GM23338 (cell line): Measurements from ENCODE around the gene RTN3. TPM values are rescaled to one million over a fixed set of nuclear protein-coding genes. Genes with fewer than 3 reads are reported as not detected.

Experiments
- ATAC-seq: fragments of 200-7000 bp; cut with Tn5 transposase; 3 replicates; pipeline ENCODE4 v1.9.1; 2020
- DNase-seq: peaks from one replicate; pipeline ENCODE4 v3.0.0-alpha.2; 2015; ENCODE audit warnings: low spot score
- H2AFZ ChIP-seq: fragments of 200-600 bp; sonication (generic); 2 replicates; pipeline ENCODE4 v1.8.0; 2016; ENCODE audit warnings: antibody characterized with exemption, mild to moderate bottlenecking, moderate library complexity
- H3F3A ChIP-seq: fragments of 200-600 bp; sonication (generic); replicated peaks from 2 replicates; pipeline ENCODE4 v1.8.0; 2017; ENCODE audit warnings: antibody characterized with exemption, mixed run types, low read depth
- H3K27ac ChIP-seq: fragments of 200-600 bp; sonication (generic); 2 replicates; pipeline ENCODE4 v1.6.1; 2016; ENCODE audit warnings: low read depth
- H3K27me3 ChIP-seq: fragments of 200-600 bp; sonication (generic); 2 replicates; pipeline ENCODE4 v1.8.0; 2016; ENCODE audit warnings: mild to moderate bottlenecking, mixed run types, moderate library complexity; ENCODE audit not compliant: insufficient read depth
- H3K36me3 ChIP-seq: fragments of 200-600 bp; sonication (generic); 2 replicates; pipeline ENCODE4 v1.8.0; 2016; ENCODE audit warnings: mild to moderate bottlenecking; ENCODE audit not compliant: insufficient read depth
- H3K4me1 ChIP-seq: fragments of 200-600 bp; sonication (generic); 2 replicates; pipeline ENCODE4 v1.8.0; 2016; ENCODE audit warnings: mild to moderate bottlenecking, moderate library complexity; ENCODE audit not compliant: insufficient read depth
- H3K4me2 ChIP-seq: fragments of 200-600 bp; sonication (generic); 2 replicates; pipeline ENCODE4 v1.7.1; 2017; ENCODE audit warnings: mixed run types
- H3K4me3 ChIP-seq: fragments of 200-600 bp; sonication (generic); 2 replicates; pipeline ENCODE4 v1.6.1; 2016; ENCODE audit warnings: mixed run types
- H3K79me2 ChIP-seq: fragments of 200-600 bp; sonication (generic); replicated peaks from 2 replicates; pipeline ENCODE4 v1.8.0; 2017; ENCODE audit warnings: mild to moderate bottlenecking; ENCODE audit not compliant: insufficient read depth
- H3K9me2 ChIP-seq: fragments of 200-600 bp; sonication (generic); 2 replicates; pipeline ENCODE4 v1.8.0; 2017; ENCODE audit not compliant: insufficient read depth
- H4K20me1 ChIP-seq: fragments of 200-600 bp; sonication (generic); replicated peaks from 2 replicates; pipeline ENCODE4 v1.8.0; 2017; ENCODE audit warnings: mild to moderate bottlenecking; ENCODE audit not compliant: insufficient read depth
- H3K27ac Mint-ChIP-seq: 2 replicates; pipeline ENCODE4 v1.8.0; 2020; ENCODE audit warnings: inconsistent platforms, mild to moderate bottlenecking, moderate library complexity, mixed read lengths
- H3K27me3 Mint-ChIP-seq: 3 replicates; pipeline ENCODE4 v1.8.0; 2022; ENCODE audit warnings: low read depth, mild to moderate bottlenecking, moderate library complexity, mixed read lengths, inconsistent platforms; ENCODE audit not compliant: insufficient read depth, poor library complexity
- H3K36me3 Mint-ChIP-seq: 3 replicates; pipeline ENCODE4 v1.8.0; 2021; ENCODE audit warnings: low read depth, mild to moderate bottlenecking, inconsistent platforms, moderate library complexity, mixed read lengths
- H3K4me1 Mint-ChIP-seq: 3 replicates; pipeline ENCODE4 v1.8.0; 2020; ENCODE audit warnings: mild to moderate bottlenecking, inconsistent platforms, mixed read lengths
- H3K4me3 Mint-ChIP-seq: 3 replicates; pipeline ENCODE4 v1.8.0; 2021; ENCODE audit warnings: moderate library complexity, mild to moderate bottlenecking, inconsistent platforms, mixed read lengths
- H3K9me3 Mint-ChIP-seq: 3 replicates; pipeline ENCODE4 v1.8.0; 2020; ENCODE audit warnings: moderate library complexity, mild to moderate bottlenecking, inconsistent platforms, mixed read lengths
- CREB1 ChIP-seq: fragments of 250-450 bp; sonication (Bioruptor Pico); IDR thresholded peaks from 2 replicates; pipeline ENCODE4 v1.5.0; 2020; ENCODE audit warnings: low read depth, mild to moderate bottlenecking, moderate library complexity
- EZH2 ChIP-seq: fragments of 200-600 bp; sonication (generic); IDR thresholded peaks from one replicate; pipeline ENCODE4 v1.8.0; 2017; ENCODE audit warnings: antibody characterized with exemption, mild to moderate bottlenecking, low read depth; ENCODE audit not compliant: unreplicated experiment
- EZH2phosphoT487 ChIP-seq: fragments of 200-600 bp; sonication (generic); IDR thresholded peaks from one replicate; pipeline ENCODE4 v1.8.1; 2018; ENCODE audit warnings: antibody characterized with exemption; ENCODE audit not compliant: unreplicated experiment
- JUNB ChIP-seq: IDR thresholded peaks from one replicate; pipeline ENCODE4 v1.6.1; 2016; ENCODE audit warnings: antibody characterized with exemption; ENCODE audit not compliant: unreplicated experiment
- NANOG ChIP-seq: IDR thresholded peaks from 2 replicates; pipeline ENCODE4 v1.6.1; 2016; ENCODE audit warnings: antibody characterized with exemption, borderline replicate concordance
- ZNF114 ChIP-seq: fragments of 250-450 bp; sonication (Bioruptor Pico); IDR thresholded peaks from 2 replicates; pipeline ENCODE4 v1.5.0; 2020; ENCODE audit warnings: mild to moderate bottlenecking, moderate library complexity
- ZNF331 ChIP-seq: fragments of 250-450 bp; sonication (Bioruptor Pico); IDR thresholded peaks from 2 replicates; pipeline ENCODE4 v1.5.0; 2020; ENCODE audit warnings: low read depth, mild to moderate bottlenecking, moderate library complexity
- polyA plus RNA-seq: library from polyadenylated mRNA; unstranded; fragments of >200 nt; fragmentation: Nextera tagmentation; extraction: Ambion mirVana; gene quantifications from 2 replicates; pipeline ENCODE4 v1.2.1, GENCODE V29; 2016
- total RNA-seq: library from RNA; depleted of rRNA; stranded (reverse); fragments of >200 nt; shearing (Covaris generic); gene quantifications from 2 replicates; pipeline ENCODE4 v1.2.3, GENCODE V29; 2014
- TF ChIP-seq, protein P1 (sequence below): IDR thresholded peaks from one replicate; pipeline ENCODE4 v1.6.1; 2018; ENCODE audit warnings: antibody characterized with exemption; ENCODE audit not compliant: unreplicated experiment
- TF ChIP-seq, protein P2 (sequence below): IDR thresholded peaks from 2 replicates; pipeline ENCODE4 v1.6.1; 2016; ENCODE audit warnings: antibody characterized with exemption
- TF ChIP-seq, protein P3 (sequence below): fragments of 250-450 bp; sonication (Bioruptor Pico); IDR thresholded peaks from 2 replicates; pipeline ENCODE4 v1.5.0; 2020; ENCODE audit warnings: mild to moderate bottlenecking, moderate library complexity
- TF ChIP-seq, protein P4 (sequence below), 2 experiments: fragments of 200-600 bp in 1 of 2; sonication (generic) in 1 of 2; conservative IDR thresholded peaks; 2 replicates each; pipeline versions ENCODE4 v1.5.1 to v1.6.1; 2016 to 2017; ENCODE audit warnings: antibody characterized with exemption in 2 of 2, low read depth in 2 of 2, mild to moderate bottlenecking in 2 of 2, moderate library complexity in 1 of 2

RTN3 gene
- total and polyA plus RNA-seq, 2 experiments from 2014 or later, result 138 to 162 TPM

DNA sequence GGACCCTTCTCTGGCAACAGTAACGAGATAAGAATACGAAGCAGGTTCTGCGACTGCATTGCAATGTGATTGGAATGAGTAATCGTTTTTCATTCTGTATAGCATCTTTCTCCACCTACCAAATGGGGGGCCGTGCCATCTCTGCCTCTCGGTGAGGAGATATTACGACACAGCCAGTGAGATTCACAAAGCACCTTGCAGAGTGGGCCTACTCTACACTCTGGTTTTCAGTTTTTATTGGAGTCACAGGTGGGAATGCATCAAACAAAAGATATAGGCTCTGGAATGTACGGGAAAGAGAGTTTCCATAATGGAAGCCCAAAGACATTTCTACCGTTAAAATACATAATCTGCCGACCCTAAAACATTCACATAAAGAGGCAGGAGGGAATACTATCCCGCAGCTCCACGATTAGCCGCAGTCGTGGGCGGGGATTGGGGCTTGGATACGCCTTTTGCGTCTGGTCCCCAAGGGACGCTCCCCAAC, 423 bp upstream of the RTN3 start:
- Histone ChIP-seq H3F3A (0 out of 2 replicates have a peak, but pooled peaks cover 3% of the 10 kb centered on the region), H3K4me2 (peak overlapping the region; percentile 79), H3K27me3 (no peaks in the 10 kb centered on the region), H3K36me3 (no peaks in the 10 kb centered on the region), H3K4me3 (peak overlapping the region; percentile 82), H3K27ac (peak overlapping the region; percentile 43; the same call in 1 of the 2 replicates), H3K79me2 (peaks cover 44% of the 10 kb centered on the region), H3K9me2 (no peaks in the 10 kb centered on the region), H3K4me1 (peaks cover 18% of the 10 kb centered on the region), H2AFZ (peak overlapping the region; percentile 83), H4K20me1 (peaks cover 20% of the 10 kb centered on the region)
- no peak for TF ChIP-seq EZH2
- TF ChIP-seq ZNF114 (CRISPR knock-in tag), result no peak
- TF ChIP-seq, protein P1, sequence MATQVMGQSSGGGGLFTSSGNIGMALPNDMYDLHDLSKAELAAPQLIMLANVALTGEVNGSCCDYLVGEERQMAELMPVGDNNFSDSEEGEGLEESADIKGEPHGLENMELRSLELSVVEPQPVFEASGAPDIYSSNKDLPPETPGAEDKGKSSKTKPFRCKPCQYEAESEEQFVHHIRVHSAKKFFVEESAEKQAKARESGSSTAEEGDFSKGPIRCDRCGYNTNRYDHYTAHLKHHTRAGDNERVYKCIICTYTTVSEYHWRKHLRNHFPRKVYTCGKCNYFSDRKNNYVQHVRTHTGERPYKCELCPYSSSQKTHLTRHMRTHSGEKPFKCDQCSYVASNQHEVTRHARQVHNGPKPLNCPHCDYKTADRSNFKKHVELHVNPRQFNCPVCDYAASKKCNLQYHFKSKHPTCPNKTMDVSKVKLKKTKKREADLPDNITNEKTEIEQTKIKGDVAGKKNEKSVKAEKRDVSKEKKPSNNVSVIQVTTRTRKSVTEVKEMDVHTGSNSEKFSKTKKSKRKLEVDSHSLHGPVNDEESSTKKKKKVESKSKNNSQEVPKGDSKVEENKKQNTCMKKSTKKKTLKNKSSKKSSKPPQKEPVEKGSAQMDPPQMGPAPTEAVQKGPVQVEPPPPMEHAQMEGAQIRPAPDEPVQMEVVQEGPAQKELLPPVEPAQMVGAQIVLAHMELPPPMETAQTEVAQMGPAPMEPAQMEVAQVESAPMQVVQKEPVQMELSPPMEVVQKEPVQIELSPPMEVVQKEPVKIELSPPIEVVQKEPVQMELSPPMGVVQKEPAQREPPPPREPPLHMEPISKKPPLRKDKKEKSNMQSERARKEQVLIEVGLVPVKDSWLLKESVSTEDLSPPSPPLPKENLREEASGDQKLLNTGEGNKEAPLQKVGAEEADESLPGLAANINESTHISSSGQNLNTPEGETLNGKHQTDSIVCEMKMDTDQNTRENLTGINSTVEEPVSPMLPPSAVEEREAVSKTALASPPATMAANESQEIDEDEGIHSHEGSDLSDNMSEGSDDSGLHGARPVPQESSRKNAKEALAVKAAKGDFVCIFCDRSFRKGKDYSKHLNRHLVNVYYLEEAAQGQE, result no peak
- TF ChIP-seq EZH2phosphoT487, result no peak
- TF ChIP-seq, protein P2, sequence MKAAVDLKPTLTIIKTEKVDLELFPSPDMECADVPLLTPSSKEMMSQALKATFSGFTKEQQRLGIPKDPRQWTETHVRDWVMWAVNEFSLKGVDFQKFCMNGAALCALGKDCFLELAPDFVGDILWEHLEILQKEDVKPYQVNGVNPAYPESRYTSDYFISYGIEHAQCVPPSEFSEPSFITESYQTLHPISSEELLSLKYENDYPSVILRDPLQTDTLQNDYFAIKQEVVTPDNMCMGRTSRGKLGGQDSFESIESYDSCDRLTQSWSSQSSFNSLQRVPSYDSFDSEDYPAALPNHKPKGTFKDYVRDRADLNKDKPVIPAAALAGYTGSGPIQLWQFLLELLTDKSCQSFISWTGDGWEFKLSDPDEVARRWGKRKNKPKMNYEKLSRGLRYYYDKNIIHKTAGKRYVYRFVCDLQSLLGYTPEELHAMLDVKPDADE, result no peak
- no peak for TF ChIP-seq CREB1
- TF ChIP-seq, protein P3, sequence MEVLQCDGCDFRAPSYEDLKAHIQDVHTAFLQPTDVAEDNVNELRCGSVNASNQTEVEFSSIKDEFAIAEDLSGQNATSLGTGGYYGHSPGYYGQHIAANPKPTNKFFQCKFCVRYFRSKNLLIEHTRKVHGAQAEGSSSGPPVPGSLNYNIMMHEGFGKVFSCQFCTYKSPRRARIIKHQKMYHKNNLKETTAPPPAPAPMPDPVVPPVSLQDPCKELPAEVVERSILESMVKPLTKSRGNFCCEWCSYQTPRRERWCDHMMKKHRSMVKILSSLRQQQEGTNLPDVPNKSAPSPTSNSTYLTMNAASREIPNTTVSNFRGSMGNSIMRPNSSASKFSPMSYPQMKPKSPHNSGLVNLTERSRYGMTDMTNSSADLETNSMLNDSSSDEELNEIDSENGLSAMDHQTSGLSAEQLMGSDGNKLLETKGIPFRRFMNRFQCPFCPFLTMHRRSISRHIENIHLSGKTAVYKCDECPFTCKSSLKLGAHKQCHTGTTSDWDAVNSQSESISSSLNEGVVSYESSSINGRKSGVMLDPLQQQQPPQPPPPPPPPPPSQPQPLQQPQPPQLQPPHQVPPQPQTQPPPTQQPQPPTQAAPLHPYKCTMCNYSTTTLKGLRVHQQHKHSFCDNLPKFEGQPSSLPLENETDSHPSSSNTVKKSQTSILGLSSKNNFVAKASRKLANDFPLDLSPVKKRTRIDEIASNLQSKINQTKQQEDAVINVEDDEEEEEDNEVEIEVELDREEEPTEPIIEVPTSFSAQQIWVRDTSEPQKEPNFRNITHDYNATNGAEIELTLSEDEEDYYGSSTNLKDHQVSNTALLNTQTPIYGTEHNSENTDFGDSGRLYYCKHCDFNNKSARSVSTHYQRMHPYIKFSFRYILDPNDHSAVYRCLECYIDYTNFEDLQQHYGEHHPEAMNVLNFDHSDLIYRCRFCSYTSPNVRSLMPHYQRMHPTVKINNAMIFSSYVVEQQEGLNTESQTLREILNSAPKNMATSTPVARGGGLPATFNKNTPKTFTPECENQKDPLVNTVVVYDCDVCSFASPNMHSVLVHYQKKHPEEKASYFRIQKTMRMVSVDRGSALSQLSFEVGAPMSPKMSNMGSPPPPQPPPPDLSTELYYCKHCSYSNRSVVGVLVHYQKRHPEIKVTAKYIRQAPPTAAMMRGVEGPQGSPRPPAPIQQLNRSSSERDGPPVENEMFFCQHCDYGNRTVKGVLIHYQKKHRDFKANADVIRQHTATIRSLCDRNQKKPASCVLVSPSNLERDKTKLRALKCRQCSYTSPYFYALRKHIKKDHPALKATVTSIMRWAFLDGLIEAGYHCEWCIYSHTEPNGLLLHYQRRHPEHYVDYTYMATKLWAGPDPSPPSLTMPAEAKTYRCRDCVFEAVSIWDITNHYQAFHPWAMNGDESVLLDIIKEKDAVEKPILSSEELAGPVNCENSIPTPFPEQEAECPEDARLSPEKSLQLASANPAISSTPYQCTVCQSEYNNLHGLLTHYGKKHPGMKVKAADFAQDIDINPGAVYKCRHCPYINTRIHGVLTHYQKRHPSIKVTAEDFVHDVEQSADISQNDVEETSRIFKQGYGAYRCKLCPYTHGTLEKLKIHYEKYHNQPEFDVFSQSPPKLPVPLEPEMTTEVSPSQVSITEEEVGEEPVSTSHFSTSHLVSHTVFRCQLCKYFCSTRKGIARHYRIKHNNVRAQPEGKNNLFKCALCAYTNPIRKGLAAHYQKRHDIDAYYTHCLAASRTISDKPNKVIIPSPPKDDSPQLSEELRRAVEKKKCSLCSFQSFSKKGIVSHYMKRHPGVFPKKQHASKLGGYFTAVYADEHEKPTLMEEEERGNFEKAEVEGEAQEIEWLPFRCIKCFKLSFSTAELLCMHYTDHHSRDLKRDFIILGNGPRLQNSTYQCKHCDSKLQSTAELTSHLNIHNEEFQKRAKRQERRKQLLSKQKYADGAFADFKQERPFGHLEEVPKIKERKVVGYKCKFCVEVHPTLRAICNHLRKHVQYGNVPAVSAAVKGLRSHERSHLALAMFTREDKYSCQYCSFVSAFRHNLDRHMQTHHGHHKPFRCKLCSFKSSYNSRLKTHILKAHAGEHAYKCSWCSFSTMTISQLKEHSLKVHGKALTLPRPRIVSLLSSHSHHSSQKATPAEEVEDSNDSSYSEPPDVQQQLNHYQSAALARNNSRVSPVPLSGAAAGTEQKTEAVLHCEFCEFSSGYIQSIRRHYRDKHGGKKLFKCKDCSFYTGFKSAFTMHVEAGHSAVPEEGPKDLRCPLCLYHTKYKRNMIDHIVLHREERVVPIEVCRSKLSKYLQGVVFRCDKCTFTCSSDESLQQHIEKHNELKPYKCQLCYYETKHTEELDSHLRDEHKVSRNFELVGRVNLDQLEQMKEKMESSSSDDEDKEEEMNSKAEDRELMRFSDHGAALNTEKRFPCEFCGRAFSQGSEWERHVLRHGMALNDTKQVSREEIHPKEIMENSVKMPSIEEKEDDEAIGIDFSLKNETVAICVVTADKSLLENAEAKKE (CRISPR knock-in tag), result no peak
- TF ChIP-seq, protein P4, sequence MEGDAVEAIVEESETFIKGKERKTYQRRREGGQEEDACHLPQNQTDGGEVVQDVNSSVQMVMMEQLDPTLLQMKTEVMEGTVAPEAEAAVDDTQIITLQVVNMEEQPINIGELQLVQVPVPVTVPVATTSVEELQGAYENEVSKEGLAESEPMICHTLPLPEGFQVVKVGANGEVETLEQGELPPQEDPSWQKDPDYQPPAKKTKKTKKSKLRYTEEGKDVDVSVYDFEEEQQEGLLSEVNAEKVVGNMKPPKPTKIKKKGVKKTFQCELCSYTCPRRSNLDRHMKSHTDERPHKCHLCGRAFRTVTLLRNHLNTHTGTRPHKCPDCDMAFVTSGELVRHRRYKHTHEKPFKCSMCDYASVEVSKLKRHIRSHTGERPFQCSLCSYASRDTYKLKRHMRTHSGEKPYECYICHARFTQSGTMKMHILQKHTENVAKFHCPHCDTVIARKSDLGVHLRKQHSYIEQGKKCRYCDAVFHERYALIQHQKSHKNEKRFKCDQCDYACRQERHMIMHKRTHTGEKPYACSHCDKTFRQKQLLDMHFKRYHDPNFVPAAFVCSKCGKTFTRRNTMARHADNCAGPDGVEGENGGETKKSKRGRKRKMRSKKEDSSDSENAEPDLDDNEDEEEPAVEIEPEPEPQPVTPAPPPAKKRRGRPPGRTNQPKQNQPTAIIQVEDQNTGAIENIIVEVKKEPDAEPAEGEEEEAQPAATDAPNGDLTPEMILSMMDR (conservative IDR thresholded peaks at IDR 0.05; ENCODE audit: low read depth in 2 of 2), result no peak
- TF ChIP-seq ZNF331 (CRISPR knock-in tag), result no peak
- TF ChIP-seq JUNB, result no peak
- no peak for TF ChIP-seq NANOG
- ATAC-seq (peak; percentile 82), DNase-seq (peak; percentile 37)
- peaks cover 14% of the 10 kb centered on the region for H3K27me3 Mint-ChIP-seq
- H3K4me1 Mint-ChIP-seq, result peaks cover 19% of the 10 kb centered on the region
- H3K9me3 Mint-ChIP-seq, result no peaks in the 10 kb centered on the region
- peaks cover 3% of the 10 kb centered on the region; the same call in 1 of the 3 replicates for H3K36me3 Mint-ChIP-seq
- H3K27ac Mint-ChIP-seq, result peak overlapping the region; percentile 92
- peak overlapping the region; percentile 92 for H3K4me3 Mint-ChIP-seq
